Mononuclear cell (primary cell): ENCODE results near the gene KRT80. TPM values are rescaled to one million over a fixed set of nuclear protein-coding genes. Genes with fewer than 3 reads are reported as not detected.

Experiments used
- H3K27me3 ChIP-seq: 2 replicates; pipeline ENCODE4 v1.6.0; 2011; ENCODE audit warnings: low read length, control low read depth; ENCODE audit not compliant: insufficient read depth
- H3K4me1 ChIP-seq: 2 replicates; pipeline ENCODE4 v1.5.1; 2011; ENCODE audit warnings: mild to moderate bottlenecking, low read length, control low read depth; ENCODE audit not compliant: insufficient read depth
- H3K4me3 ChIP-seq: 2 replicates; pipeline ENCODE4 v1.5.1; 2011; ENCODE audit warnings: mild to moderate bottlenecking, low read length, moderate library complexity
- H3K9me3 ChIP-seq: 2 replicates; pipeline ENCODE4 v1.5.1; 2011; ENCODE audit warnings: low read depth, mild to moderate bottlenecking, control low read depth, low read length
- total RNA-seq: library from RNA; depleted of rRNA; stranded (reverse); fragments of >200 nt; gene quantifications from one replicate; pipeline ENCODE4 v1.2.3, GENCODE V29; 2012

Gene KRT80
- total RNA-seq, 1 donor: not detected

GRCh38 chr12:52144512-52145227 is 47.1 kb downstream of the KRT80 start:
- H3K9me3 ChIP-seq: no peaks in the 10 kb centered on the region
- no peaks in the 10 kb centered on the region for H3K4me1 ChIP-seq
- no peaks in the 10 kb centered on the region for H3K27me3 ChIP-seq
- no peak overlapping the region for H3K4me3 ChIP-seq

- Histone ChIP-seq H3K4me1 (no peaks in the 10 kb centered on the region), H3K9me3 (no peaks in the 10 kb centered on the region), H3K4me3 (no peak overlapping the region), H3K27me3 (no peaks in the 10 kb centered on the region)
These were observed 49.4 kb downstream of the KRT80 start for GRCh38 chr12:52142431-52142830.

- no peaks in the 10 kb centered on the region for H3K4me1 ChIP-seq
- no peaks in the 10 kb centered on the region for H3K27me3 ChIP-seq
- H3K4me3 ChIP-seq: no peak overlapping the region
- H3K9me3 ChIP-seq: no peaks in the 10 kb centered on the region
These were observed 49.9 kb downstream of the KRT80 start for GRCh38 chr12:52141875-52142274.

GRCh38 chr12:52141306-52141705 is 50.5 kb downstream of the KRT80 start:
- Histone ChIP-seq H3K27me3 (no peaks in the 10 kb centered on the region), H3K4me3 (no peak overlapping the region), H3K9me3 (no peaks in the 10 kb centered on the region), H3K4me1 (no peaks in the 10 kb centered on the region)

GRCh38 chr12:52139579-52140062 is 52.2 kb downstream of the KRT80 start:
- H3K4me1 ChIP-seq: no peaks in the 10 kb centered on the region
- H3K9me3 ChIP-seq: no peaks in the 10 kb centered on the region
- H3K27me3 ChIP-seq: no peaks in the 10 kb centered on the region
- no peak overlapping the region for H3K4me3 ChIP-seq

- H3K4me1 ChIP-seq: no peaks in the 10 kb centered on the region
- no peaks in the 10 kb centered on the region for H3K27me3 ChIP-seq
- no peaks in the 10 kb centered on the region for H3K9me3 ChIP-seq
- no peak overlapping the region for H3K4me3 ChIP-seq
These were observed 52.7 kb downstream of the KRT80 start for GRCh38 chr12:52139147-52139546.

- H3K4me1 ChIP-seq: peaks cover 4% of the 10 kb centered on the region
- no peak overlapping the region for H3K4me3 ChIP-seq
- no peaks in the 10 kb centered on the region for H3K27me3 ChIP-seq
- no peaks in the 10 kb centered on the region for H3K9me3 ChIP-seq
These were observed 54.1 kb downstream of the KRT80 start for GRCh38 chr12:52137746-52138145.

GRCh38 chr12:52132754-52133161 is 59.1 kb downstream of the KRT80 start:
- peaks cover 7% of the 10 kb centered on the region for H3K4me1 ChIP-seq

GRCh38 chr12:52130711-52131110 is 61.1 kb downstream of the KRT80 start:
- no peaks in the 10 kb centered on the region for H3K9me3 ChIP-seq
- peaks cover 6% of the 10 kb centered on the region for H3K27me3 ChIP-seq
- H3K4me3 ChIP-seq: no peak overlapping the region
- peaks cover 7% of the 10 kb centered on the region for H3K4me1 ChIP-seq

More at GRCh38 chr12:52132754-52133161, 59.1 kb downstream of the KRT80 start:
- H3K4me3 ChIP-seq: no peak overlapping the region
- no peaks in the 10 kb centered on the region for H3K27me3 ChIP-seq
- H3K9me3 ChIP-seq: no peaks in the 10 kb centered on the region

GRCh38 chr12:52127683-52128450 is 63.9 kb downstream of the KRT80 start:
- Histone ChIP-seq H3K4me3 (no peak overlapping the region), H3K4me1 (peaks cover 4% of the 10 kb centered on the region), H3K9me3 (no peaks in the 10 kb centered on the region), H3K27me3 (peaks cover 6% of the 10 kb centered on the region)

- Histone ChIP-seq H3K9me3 (no peaks in the 10 kb centered on the region), H3K4me1 (no peaks in the 10 kb centered on the region), H3K27me3 (peaks cover 6% of the 10 kb centered on the region), H3K4me3 (no peak overlapping the region)
These were observed 64.9 kb downstream of the KRT80 start for GRCh38 chr12:52126605-52127578.

- H3K27me3 ChIP-seq: peaks cover 8% of the 10 kb centered on the region
- H3K4me1 ChIP-seq: no peaks in the 10 kb centered on the region
- no peak overlapping the region for H3K4me3 ChIP-seq
- no peaks in the 10 kb centered on the region for H3K9me3 ChIP-seq
These were observed 65.7 kb downstream of the KRT80 start for GRCh38 chr12:52126050-52126604.

- Histone ChIP-seq H3K9me3 (no peaks in the 10 kb centered on the region), H3K27me3 (peaks cover 9% of the 10 kb centered on the region), H3K4me1 (no peaks in the 10 kb centered on the region), H3K4me3 (no peak overlapping the region)
These were observed 66.3 kb downstream of the KRT80 start for GRCh38 chr12:52125476-52125900.

GRCh38 chr12:52123487-52124186 is 68.2 kb downstream of the KRT80 start:
- H3K4me3 ChIP-seq: no peak overlapping the region
- H3K27me3 ChIP-seq: peaks cover 9% of the 10 kb centered on the region
- H3K9me3 ChIP-seq: no peaks in the 10 kb centered on the region
- peaks cover 17% of the 10 kb centered on the region for H3K4me1 ChIP-seq
